NB4 (cell line): ENCODE results near the gene ABCC11.

Experiments used
- DNase-seq: peaks from one replicate; pipeline ENCODE4 v3.0.0; 2010; ENCODE audit warnings: low read depth
- H3K4me3 ChIP-seq: one replicate; pipeline ENCODE4 v1.5.1; 2011; ENCODE audit warnings: mild to moderate bottlenecking, low read depth, low read length, moderate library complexity
- CTCF ChIP-seq: IDR thresholded peaks from one replicate; pipeline ENCODE4 v1.5.1; 2012; ENCODE audit warnings: low read depth, low read length
- MAX ChIP-seq: IDR thresholded peaks from 2 replicates; pipeline ENCODE4 v1.6.1; 2011; ENCODE audit warnings: low read depth, low read length
- MYC ChIP-seq: IDR thresholded peaks from 2 replicates; pipeline ENCODE4 v1.6.1; 2011; ENCODE audit warnings: low read depth, low read length
- POLR2A ChIP-seq: IDR thresholded peaks from 2 replicates; pipeline ENCODE4 v1.6.1; 2011; ENCODE audit warnings: mild to moderate bottlenecking; ENCODE audit not compliant: insufficient read length; ENCODE audit errors: extremely low read depth

ABCC11 gene

GRCh38 chr16:48210747-48211146 lies 36.6 kb downstream of the ABCC11 start:
- DNase-seq: no peak
- TF ChIP-seq MYC (no peak), CTCF (no peak), MAX (no peak), POLR2A (no peak)
- no peak overlapping the region for H3K4me3 ChIP-seq

- no peak for TF ChIP-seq MYC
- DNase-seq: no peak
Measured at GRCh38 chr16:48206594-48207242, 40.6 kb downstream of the ABCC11 start.

GRCh38 chr16:48204825-48205151 lies 42.6 kb downstream of the ABCC11 start:
- no peak overlapping the region for H3K4me3 ChIP-seq
- TF ChIP-seq MAX: no peak
- no peak for TF ChIP-seq POLR2A
- no peak for TF ChIP-seq CTCF
- no peak for TF ChIP-seq MYC

More at GRCh38 chr16:48206594-48207242, 40.6 kb downstream of the ABCC11 start:
- no peak overlapping the region for H3K4me3 ChIP-seq

GRCh38 chr16:48203974-48204824 lies 43.1 kb downstream of the ABCC11 start:
- no peak overlapping the region for H3K4me3 ChIP-seq
- no peak for DNase-seq
- TF ChIP-seq MAX (no peak), POLR2A (no peak), MYC (no peak), CTCF (no peak)

More at GRCh38 chr16:48204825-48205151, 42.6 kb downstream of the ABCC11 start:
- DNase-seq: no peak

- TF ChIP-seq POLR2A (no peak), CTCF (no peak), MAX (no peak)
- peak; percentile 58 for DNase-seq
- H3K4me3 ChIP-seq: no peak overlapping the region
Measured at GRCh38 chr16:48201515-48202201, 45.7 kb downstream of the ABCC11 start.

GRCh38 chr16:48197294-48197693 lies 50.0 kb downstream of the ABCC11 start:
- H3K4me3 ChIP-seq: no peak overlapping the region
- no peak for DNase-seq

More at GRCh38 chr16:48197294-48197693, 50.0 kb downstream of the ABCC11 start:
- TF ChIP-seq POLR2A (no peak), MYC (no peak), CTCF (no peak), MAX (no peak)
